ENCODE results near the gene F10. TPM values are rescaled to one million over a fixed set of nuclear protein-coding genes. Genes with fewer than 3 reads are reported as not detected.

F10 gene
- total and polyA plus RNA-seq, 2 donors (not counting 3 experiments of a cell fraction or from before 2014, with no cell fraction given), result 0.25 TPM; not detected in 1

- Histone ChIP-seq H2AFZ (ENCODE audit: low read depth, low read length) (no peak overlapping the region), H3K27ac (ENCODE audit: insufficient read depth, low read depth, low read length) (no peak overlapping the region), H3K9me3 (replicated peaks; ENCODE audit: control insufficient read depth, insufficient read depth, low read length) (no peaks in the 10 kb centered on the region), H3K4me3 (replicated peaks in 1 of 3; ENCODE audit: insufficient read depth in 1 of 3, low read depth in 1 of 3, low read length in 3 of 3) (no peak overlapping the region), H3K79me2 (ENCODE audit: control insufficient read depth, insufficient read depth, low read length) (no peaks in the 10 kb centered on the region), H3K4me2 (ENCODE audit: insufficient read depth, low read length) (no peak overlapping the region), H4K20me1 (replicated peaks; ENCODE audit: control insufficient read depth, extremely low read depth, insufficient read depth, low read length) (no peaks in the 10 kb centered on the region), H3K27me3 (ENCODE audit: control insufficient read depth in 2 of 2, insufficient read depth in 2 of 2, low read length in 2 of 2) (peaks cover 0 to 3% of the 10 kb centered on the region in 2 experiments), H3K9me1 (replicated peaks; ENCODE audit: control insufficient read depth, extremely low read depth, insufficient read depth, low read length) (no peaks in the 10 kb centered on the region), H3K36me3 (ENCODE audit: control insufficient read depth in 2 of 2, extremely low read depth in 1 of 2, insufficient read depth in 2 of 2, low read length in 2 of 2) (no peaks in the 10 kb centered on the region), H3K4me1 (ENCODE audit: control insufficient read depth, extremely low read depth, insufficient read depth, low read length) (no peaks in the 10 kb centered on the region), H3K9ac (replicated peaks; ENCODE audit: extremely low read depth, insufficient read depth, low read length) (no peak overlapping the region)
- no peak for TF ChIP-seq POLR2AphosphoS5 (IDR thresholded peaks at IDR 0.05; ENCODE audit: insufficient read depth, low read depth, low read length)
- TF ChIP-seq FOS (IDR thresholded peaks at IDR 0.05; ENCODE audit: borderline replicate concordance, insufficient read depth, low read length), result no peak
- TF ChIP-seq POLR2A (IDR thresholded peaks at IDR 0.05; ENCODE audit: low read depth, low read length), result no peak
- no peak for TF ChIP-seq MYC (IDR thresholded peaks at IDR 0.05; ENCODE audit: low read depth, low read length)
- no peak for TF ChIP-seq GATA2 (IDR thresholded peaks at IDR 0.05; ENCODE audit: insufficient read depth, insufficient read length, low read depth, low read length)
- no peak for TF ChIP-seq CTCF (IDR thresholded peaks at IDR 0.05; ENCODE audit: extremely low read depth in 1 of 2, insufficient read depth in 1 of 2, low read depth in 1 of 2, low read length in 2 of 2)
- TF ChIP-seq, protein P1, sequence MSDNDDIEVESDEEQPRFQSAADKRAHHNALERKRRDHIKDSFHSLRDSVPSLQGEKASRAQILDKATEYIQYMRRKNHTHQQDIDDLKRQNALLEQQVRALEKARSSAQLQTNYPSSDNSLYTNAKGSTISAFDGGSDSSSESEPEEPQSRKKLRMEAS (IDR thresholded peaks at IDR 0.05; ENCODE audit: insufficient read depth, insufficient read length), result no peak
- TF ChIP-seq JUN (IDR thresholded peaks at IDR 0.05; ENCODE audit: borderline replicate concordance, insufficient read depth, insufficient read length, low read depth), result no peak
- no peak for TF ChIP-seq EZH2 (IDR thresholded peaks at IDR 0.05; ENCODE audit: borderline replicate concordance, low read depth, low read length, severe bottlenecking)
- intact Hi-C loops (cut with micrococcal nuclease), result no loop called here
- dilution Hi-C loops (cut with MboI; ENCODE audit: extremely low pct_ligation_motif_present, low sequenced_read_pairs), result no loop called here
- ChIA-PET CTCF (no interaction called here), POLR2A (no interaction called here)
- no peak for FAIRE-seq
- BruUV-seq (replicated peaks), result no TSS peak
- DNase-seq (ENCODE audit: low read depth, low spot score), result no peak
Observed at GRCh38 chr13:113125506-113126264, 3.1 kb downstream of the F10 start.

Data from endothelial cell of umbilical vein (primary cell).